ENCODE data around the gene GPRC5C. TPM values are rescaled to one million over a fixed set of nuclear protein-coding genes. Genes with fewer than 3 reads are reported as not detected.

Gene GPRC5C
- total RNA-seq, 4 donors from 2014 or later = 41.6 to 96.4 (median 55.1) TPM

DNA sequence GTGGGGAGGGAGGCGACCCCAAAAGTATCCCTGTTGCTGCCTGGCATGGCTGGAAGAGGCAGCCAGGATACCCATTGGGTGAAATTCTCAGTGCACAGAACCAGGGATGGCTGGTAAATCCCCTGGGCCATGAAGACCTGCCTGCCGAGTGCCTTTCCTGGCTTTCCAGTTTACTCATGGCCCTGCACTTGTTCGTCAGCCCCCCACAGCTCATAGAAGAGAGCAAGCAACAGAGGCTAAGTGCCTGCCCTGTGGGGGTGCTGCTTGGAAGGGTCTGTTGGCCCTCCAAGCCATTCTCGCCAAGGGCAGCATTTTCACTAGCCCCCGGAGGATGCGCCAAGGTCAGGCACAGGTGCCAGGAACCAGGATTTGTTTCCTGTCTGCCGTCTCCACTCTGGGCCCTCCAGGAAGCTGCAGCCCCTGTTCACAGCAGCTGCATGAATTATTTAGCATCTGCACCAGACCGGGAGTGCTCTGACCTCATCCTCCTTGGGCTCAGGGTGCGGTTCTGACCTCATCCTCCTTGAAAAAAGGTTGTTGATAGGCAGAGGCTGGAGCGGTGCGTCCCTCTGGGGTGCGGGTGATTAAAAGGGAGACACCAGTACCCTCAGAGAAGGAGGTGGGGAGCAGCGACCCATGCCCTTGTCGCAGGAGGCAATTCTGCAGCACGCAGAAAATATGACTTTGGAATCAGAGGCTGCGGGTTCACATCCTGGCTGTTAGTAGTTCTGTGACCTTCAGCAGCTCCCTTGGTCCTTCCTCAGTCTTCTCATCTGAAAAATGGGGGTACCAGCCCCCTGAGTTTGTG, 20.3 kb downstream of the GPRC5C start:
- no peak overlapping the region for H3K4me3 ChIP-seq
- peak overlapping the region; percentile 83 to 94 (median 88) for H3K27ac ChIP-seq
- no peak for DNase-seq (ENCODE audit: low spot score in 2 of 2)
- H3K27me3 ChIP-seq = no peaks in the 10 kb centered on the region
- no peak for TF ChIP-seq EP300 (IDR thresholded peaks at IDR 0.05)
- TF ChIP-seq, protein P1, sequence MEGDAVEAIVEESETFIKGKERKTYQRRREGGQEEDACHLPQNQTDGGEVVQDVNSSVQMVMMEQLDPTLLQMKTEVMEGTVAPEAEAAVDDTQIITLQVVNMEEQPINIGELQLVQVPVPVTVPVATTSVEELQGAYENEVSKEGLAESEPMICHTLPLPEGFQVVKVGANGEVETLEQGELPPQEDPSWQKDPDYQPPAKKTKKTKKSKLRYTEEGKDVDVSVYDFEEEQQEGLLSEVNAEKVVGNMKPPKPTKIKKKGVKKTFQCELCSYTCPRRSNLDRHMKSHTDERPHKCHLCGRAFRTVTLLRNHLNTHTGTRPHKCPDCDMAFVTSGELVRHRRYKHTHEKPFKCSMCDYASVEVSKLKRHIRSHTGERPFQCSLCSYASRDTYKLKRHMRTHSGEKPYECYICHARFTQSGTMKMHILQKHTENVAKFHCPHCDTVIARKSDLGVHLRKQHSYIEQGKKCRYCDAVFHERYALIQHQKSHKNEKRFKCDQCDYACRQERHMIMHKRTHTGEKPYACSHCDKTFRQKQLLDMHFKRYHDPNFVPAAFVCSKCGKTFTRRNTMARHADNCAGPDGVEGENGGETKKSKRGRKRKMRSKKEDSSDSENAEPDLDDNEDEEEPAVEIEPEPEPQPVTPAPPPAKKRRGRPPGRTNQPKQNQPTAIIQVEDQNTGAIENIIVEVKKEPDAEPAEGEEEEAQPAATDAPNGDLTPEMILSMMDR (IDR thresholded peaks at IDR 0.05) = no peak
- no peak for TF ChIP-seq POLR2A (IDR thresholded peaks at IDR 0.05)
- H3K36me3 ChIP-seq = no peaks in the 10 kb centered on the region
- WGBS, 2 donors = 45 to 55% methylated on average over 16 of the region's 16 CpGs
- peaks cover 0 to 60% (median 35%) of the 10 kb centered on the region in 4 donors for H3K4me1 ChIP-seq
- H3K9me3 ChIP-seq = no peaks in the 10 kb centered on the region

DNA sequence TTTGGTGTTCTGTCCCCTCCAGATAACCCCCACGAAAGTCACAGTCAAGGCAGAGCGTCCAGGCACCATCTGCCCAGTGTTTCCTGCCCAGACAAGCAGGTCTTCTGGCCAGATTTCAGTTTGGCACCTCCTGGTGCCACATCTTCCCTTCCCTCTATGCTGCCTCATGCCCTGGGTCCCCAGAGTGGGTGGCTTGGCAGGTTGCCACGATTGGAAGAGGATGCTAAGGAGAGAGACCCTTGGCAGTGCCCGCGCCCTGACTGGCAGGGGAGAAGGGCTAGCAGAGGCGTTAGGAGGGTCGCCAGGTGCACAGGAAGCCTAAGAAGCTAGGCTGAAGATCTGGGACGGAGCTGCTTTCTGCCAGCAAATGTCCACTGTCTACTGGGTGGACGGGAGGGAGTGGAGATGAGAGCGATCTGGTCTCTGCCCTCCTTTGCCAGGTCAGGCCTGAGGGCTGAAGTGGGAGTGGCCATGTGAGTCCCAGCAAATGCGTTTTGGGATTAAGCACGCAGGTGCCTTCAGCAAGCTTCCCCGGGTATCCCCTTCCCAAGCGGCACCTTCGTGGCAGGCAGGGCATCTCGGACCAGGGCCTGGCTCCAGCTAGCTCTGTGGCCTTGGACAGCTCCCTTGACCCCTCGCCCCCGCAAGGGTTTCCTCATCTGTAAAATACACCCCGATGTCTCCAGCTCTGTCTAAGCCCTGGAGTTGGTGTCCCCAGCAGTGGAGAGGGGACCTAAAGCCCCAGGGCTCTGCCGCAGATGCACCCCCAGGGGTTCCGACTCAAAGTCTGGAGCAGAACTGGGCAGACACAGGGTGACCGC, 21.2 kb downstream of the GPRC5C start:
- no peaks in the 10 kb centered on the region for H3K27me3 ChIP-seq
- H3K9me3 ChIP-seq = no peaks in the 10 kb centered on the region
- DNase-seq (ENCODE audit: low spot score in 2 of 2) = no peak
- TF ChIP-seq POLR2A (IDR thresholded peaks at IDR 0.05) (no peak), EP300 (IDR thresholded peaks at IDR 0.05) (no peak)
- TF ChIP-seq, protein P1 (IDR thresholded peaks at IDR 0.05) = no peak
- H3K4me3 ChIP-seq = peak overlapping the region; percentile 31 to 53 (median 46)
- peaks cover 0 to 62% (median 37%) of the 10 kb centered on the region in 4 donors for H3K4me1 ChIP-seq
- peak overlapping the region; percentile 83 to 94 (median 88) for H3K27ac ChIP-seq
- WGBS, 2 donors = 50 to 54% methylated on average over 20 to 22 of the region's 22 CpGs
- H3K36me3 ChIP-seq = no peaks in the 10 kb centered on the region

GRCh38 chr17:74453665-74454196, 21.8 kb downstream of the GPRC5C start:
- Histone ChIP-seq H3K27ac (peak overlapping the region; percentile 83 to 94 (median 88)), H3K9me3 (no peaks in the 10 kb centered on the region), H3K36me3 (no peaks in the 10 kb centered on the region), H3K27me3 (no peaks in the 10 kb centered on the region), H3K4me1 (peaks cover 0 to 60% (median 37%) of the 10 kb centered on the region in 4 donors), H3K4me3 (peak overlapping the region; percentile 31 to 53 (median 46))
- no peak for TF ChIP-seq POLR2A (IDR thresholded peaks at IDR 0.05)
- TF ChIP-seq, protein P1 (IDR thresholded peaks at IDR 0.05) = peak in 2 of 5 experiments; percentile 29 to 44
- TF ChIP-seq EP300 (IDR thresholded peaks at IDR 0.05) = no peak
- peak in 1 of 2 donors; percentile 89 for DNase-seq (ENCODE audit: low spot score in 2 of 2)
- WGBS, 2 donors = 0 to 4% methylated on average over 14 to 22 of the region's 43 CpGs

DNA sequence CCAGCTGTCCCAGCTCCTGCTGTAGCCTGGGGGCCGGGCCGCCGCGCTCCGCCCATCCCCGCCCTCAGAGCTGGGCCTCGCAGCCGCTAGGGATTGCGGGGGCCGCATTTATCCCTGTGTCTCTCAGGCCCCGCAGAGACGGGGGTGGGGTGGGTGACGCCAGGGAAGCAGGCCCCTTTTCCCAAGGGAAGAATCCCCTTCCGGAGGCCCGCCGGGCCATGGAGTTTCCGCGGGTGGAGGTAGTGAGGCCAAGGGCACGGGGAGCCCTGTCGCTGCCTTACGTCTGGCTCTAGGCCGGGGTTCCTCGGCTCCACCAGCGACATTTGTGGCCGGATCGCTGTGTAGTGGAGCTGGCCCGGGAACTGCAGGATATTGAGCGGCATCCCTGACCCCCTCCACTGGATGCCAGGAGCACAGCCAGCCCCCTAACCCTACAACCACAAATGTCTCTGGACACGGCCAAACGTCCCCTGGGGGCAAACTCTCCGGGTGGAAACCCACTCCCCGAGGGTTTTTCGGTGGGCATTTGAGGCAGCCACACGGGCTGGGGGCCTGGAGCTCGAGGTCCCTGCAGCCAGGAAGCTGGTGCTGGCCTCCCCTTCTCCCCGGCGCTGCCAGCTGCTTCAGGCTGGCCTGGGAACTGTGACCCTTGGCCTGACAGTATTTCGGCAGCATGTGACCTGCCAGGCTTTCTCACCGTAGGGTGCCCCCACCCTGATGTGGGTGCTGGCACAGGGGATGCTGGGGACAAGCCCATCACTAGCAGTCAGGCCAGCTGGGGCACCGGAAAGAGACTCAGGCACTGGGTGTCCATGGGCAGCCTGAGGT, 22.5 kb downstream of the GPRC5C start:
- Histone ChIP-seq H3K4me3 (peak overlapping the region; percentile 31 to 53 (median 40)), H3K9me3 (no peaks in the 10 kb centered on the region), H3K4me1 (peaks cover 0 to 54% (median 36%) of the 10 kb centered on the region in 4 donors), H3K27me3 (no peaks in the 10 kb centered on the region), H3K36me3 (no peaks in the 10 kb centered on the region), H3K27ac (peak overlapping the region; percentile 83 to 94 (median 88))
- TF ChIP-seq EP300 (IDR thresholded peaks at IDR 0.05) (peak; percentile 61 to 95), POLR2A (IDR thresholded peaks at IDR 0.05) (peak; percentile 42 to 86)
- TF ChIP-seq, protein P1 (IDR thresholded peaks at IDR 0.05) = peak in 3 of 5 experiments; percentile 20 to 76 (median 55)
- 5 to 13% methylated on average over 9 to 23 of the region's 40 CpGs for WGBS, 2 donors
- peak in 1 of 2 donors; percentile 82 for DNase-seq (ENCODE audit: low spot score in 2 of 2)
